Loucy (cell line): Measurements from ENCODE around the gene SPATA24.

Source experiments
- H2AFZ ChIP-seq: fragments of 200-600 bp; sonication (generic); 2 replicates; pipeline ENCODE4 v1.6.0; 2016; ENCODE audit warnings: antibody characterized with exemption, mild to moderate bottlenecking, low read length, moderate library complexity
- H3F3A ChIP-seq: fragments of 200-600 bp; 2 replicates; pipeline ENCODE4 v1.6.0; 2016; ENCODE audit warnings: antibody characterized with exemption, low read depth, mild to moderate bottlenecking
- H3K27me3 ChIP-seq: fragments of 200-600 bp; sonication (generic); 2 replicates; pipeline ENCODE4 v1.6.1; 2014; ENCODE audit warnings: low read length, mild to moderate bottlenecking; ENCODE audit not compliant: insufficient read depth, poor library complexity, severe bottlenecking
- H3K36me3 ChIP-seq: fragments of 200-600 bp; sonication (generic); 2 replicates; pipeline ENCODE4 v1.6.1; 2016; ENCODE audit warnings: low read length; ENCODE audit not compliant: insufficient read depth
- H3K4me1 ChIP-seq: fragments of 200-600 bp; sonication (generic); 2 replicates; pipeline ENCODE4 v1.5.1; 2014; ENCODE audit warnings: low read length, mild to moderate bottlenecking; ENCODE audit not compliant: insufficient read depth, poor library complexity, severe bottlenecking
- H3K4me2 ChIP-seq: fragments of 200-600 bp; sonication (generic); 2 replicates; pipeline ENCODE4 v1.6.0; 2014; ENCODE audit warnings: antibody characterized with exemption, low read length, low read depth, mild to moderate bottlenecking; ENCODE audit not compliant: poor library complexity, severe bottlenecking
- H3K4me3 ChIP-seq: fragments of 200-600 bp; sonication (generic); 2 replicates; pipeline ENCODE4 v1.5.1; 2014; ENCODE audit warnings: low read length, mild to moderate bottlenecking, mixed read lengths; ENCODE audit not compliant: poor library complexity, severe bottlenecking
- H3K79me2 ChIP-seq: fragments of 200-600 bp; sonication (generic); 2 replicates; pipeline ENCODE4 v1.6.1; 2014; ENCODE audit warnings: low read length; ENCODE audit not compliant: insufficient read depth
- H3K9ac ChIP-seq: fragments of 200-600 bp; sonication (generic); 2 replicates; pipeline ENCODE4 v1.6.0; 2014; ENCODE audit warnings: mild to moderate bottlenecking, low read depth, low read length, moderate library complexity; ENCODE audit not compliant: poor library complexity, severe bottlenecking
- H3K9me2 ChIP-seq: fragments of 200-600 bp; sonication (generic); replicated peaks from 2 replicates; pipeline ENCODE4 v1.6.1; 2016; ENCODE audit warnings: low read depth, low read length, mixed read lengths
- H3K9me3 ChIP-seq: fragments of 200-600 bp; sonication (generic); 2 replicates; pipeline ENCODE4 v1.6.1; 2014; ENCODE audit warnings: mild to moderate bottlenecking, antibody characterized with exemption, low read length, low read depth; ENCODE audit not compliant: insufficient read depth
- H4K20me1 ChIP-seq: fragments of 200-600 bp; sonication (generic); 2 replicates; pipeline ENCODE4 v1.6.0; 2014; ENCODE audit warnings: antibody characterized with exemption, low read length, mild to moderate bottlenecking; ENCODE audit not compliant: insufficient read depth, poor library complexity, severe bottlenecking
- CTCF ChIP-seq: fragments of 200-600 bp; sonication (generic); conservative IDR thresholded peaks from 2 replicates; pipeline ENCODE4 v1.5.1; 2014; ENCODE audit warnings: mild to moderate bottlenecking, antibody characterized with exemption, low read length
- EZH2phosphoT487 ChIP-seq: fragments of 200-600 bp; IDR thresholded peaks from 2 replicates; pipeline ENCODE4 v1.6.1; 2018; ENCODE audit warnings: antibody characterized with exemption, mild to moderate bottlenecking, moderate library complexity, borderline replicate concordance

The SPATA24 gene

DNA sequence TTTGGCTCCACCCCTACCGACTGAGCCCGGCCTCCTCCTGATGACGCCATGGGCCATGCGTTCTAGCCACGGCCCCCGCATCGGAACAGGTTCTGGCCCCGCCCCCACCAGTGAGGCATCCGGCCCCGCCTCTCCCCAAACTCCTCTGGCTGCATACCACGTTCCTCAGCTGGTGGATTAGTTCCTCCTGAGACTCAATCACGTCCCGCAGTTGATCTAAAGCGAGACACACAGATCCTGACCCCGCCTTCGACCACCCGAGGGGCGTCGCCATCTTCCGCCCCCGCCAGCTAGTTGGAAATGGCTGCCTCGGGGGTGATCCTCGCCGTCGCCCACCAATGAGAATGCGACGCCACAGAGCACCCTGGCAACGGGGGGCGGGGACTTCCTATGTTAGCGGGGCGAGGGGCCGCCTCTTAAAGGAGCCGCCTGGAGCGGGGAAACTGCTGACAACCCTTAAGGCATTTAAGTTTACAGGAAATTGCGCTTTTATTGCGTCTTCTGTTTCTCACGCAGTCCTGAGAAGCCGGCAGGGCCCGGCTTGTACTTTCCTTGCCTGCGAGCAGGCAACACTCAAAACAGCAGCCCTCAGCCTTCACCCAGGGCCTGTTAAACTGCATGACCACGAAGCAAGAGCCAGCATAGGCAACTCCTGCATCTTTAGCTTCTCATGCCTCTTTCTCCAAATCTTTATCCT lies at the start of gene SPATA24:
Gene SPATA24 (minus strand): TSS at position 303 of the 697 bp plus-strand sequence. CDS start 29 bp downstream, at position 274.
- H3K4me1 ChIP-seq = peaks cover 19% of the 10 kb centered on the region
- TF ChIP-seq CTCF = no peak
- no peak for TF ChIP-seq EZH2phosphoT487
- no peaks in the 10 kb centered on the region for H3K36me3 ChIP-seq
- H3K9me3 ChIP-seq = no peaks in the 10 kb centered on the region
- H3K4me3 ChIP-seq = peak within 1 kb of the TSS; percentile 76
- no peaks in the 10 kb centered on the region for H3K9me2 ChIP-seq
- 0 out of 2 replicates have a peak, but pooled peaks cover 4% of the 10 kb centered on the region for H3F3A ChIP-seq
- no peaks in the 10 kb centered on the region for H3K27me3 ChIP-seq
- H4K20me1 ChIP-seq = no peaks in the 10 kb centered on the region
- peak within 1 kb of the TSS; percentile 86 for H3K4me2 ChIP-seq
- H3K9ac ChIP-seq = peak within 1 kb of the TSS; percentile 69
- peak within 1 kb of the TSS; percentile 89 for H2AFZ ChIP-seq
- no peaks in the 10 kb centered on the region for H3K79me2 ChIP-seq

DNA sequence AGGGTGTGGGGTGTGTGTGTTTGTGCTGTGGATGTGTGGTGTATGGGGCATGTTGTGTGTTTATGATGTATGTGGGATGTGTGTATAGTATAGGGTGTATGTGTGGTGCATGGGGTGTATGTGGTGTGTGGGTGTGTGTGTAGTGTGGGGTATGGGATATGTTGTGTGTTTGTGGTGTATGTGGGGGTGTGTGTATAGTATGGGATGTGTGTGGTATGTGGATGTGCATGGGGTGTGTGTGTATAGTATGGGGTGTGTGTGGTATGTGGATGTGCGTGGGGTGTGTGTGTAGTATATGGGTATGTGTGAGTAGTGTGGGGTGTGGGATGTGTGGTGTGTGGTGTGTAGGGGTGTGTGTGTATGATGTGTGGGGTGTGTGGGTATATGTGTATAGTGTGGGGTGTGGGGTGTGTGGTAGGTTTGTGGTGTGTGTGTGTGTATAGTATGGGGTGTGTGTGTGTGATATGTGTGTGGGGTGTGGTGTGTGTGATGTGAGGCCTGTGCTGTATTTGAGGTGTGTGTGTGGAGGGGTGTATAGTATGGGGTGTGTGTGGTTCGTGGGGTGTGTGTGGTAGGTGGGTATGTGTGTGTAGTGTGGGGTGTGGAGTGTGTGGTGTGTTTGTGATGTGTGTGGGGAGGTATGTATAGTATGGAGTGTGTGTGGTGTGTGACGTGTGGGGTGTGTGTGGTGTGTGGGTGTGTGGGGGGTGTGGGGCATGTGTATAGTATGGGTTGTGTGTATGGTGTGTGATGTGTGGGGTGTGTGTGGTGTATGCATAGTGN lies 48.2 kb upstream of the SPATA24 start:
- Histone ChIP-seq H3K4me1 (peaks cover 8% of the 10 kb centered on the region), H4K20me1 (no peaks in the 10 kb centered on the region), H3K4me2 (no peak overlapping the region), H3K79me2 (no peaks in the 10 kb centered on the region), H2AFZ (no peak overlapping the region), H3K9me2 (no peaks in the 10 kb centered on the region), H3K27me3 (no peaks in the 10 kb centered on the region), H3F3A (no peaks in the 10 kb centered on the region), H3K9me3 (no peaks in the 10 kb centered on the region), H3K36me3 (no peaks in the 10 kb centered on the region), H3K9ac (no peak overlapping the region), H3K4me3 (no peak overlapping the region)
- no peak for TF ChIP-seq EZH2phosphoT487
- no peak for TF ChIP-seq CTCF

DNA sequence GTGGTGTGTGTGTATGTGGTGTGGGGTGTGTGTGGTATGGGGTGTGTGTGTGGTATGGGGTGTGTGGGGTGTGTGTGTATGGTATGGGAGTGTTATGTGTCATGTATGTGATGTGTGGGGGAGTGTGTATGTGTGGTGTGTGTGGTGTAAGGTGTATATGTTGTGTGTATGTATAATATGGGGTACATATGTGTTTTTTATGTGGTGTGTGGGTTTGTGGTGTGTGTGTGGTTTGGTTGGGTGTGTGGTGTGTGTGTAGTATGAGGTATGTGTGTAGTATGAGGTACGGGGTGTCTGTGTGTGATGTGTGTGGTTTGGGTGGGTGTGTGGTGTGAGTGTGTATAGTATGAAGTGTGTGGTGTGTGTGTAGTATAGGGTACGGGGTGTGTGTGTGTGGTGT lies 47.3 kb upstream of the SPATA24 start:
- TF ChIP-seq EZH2phosphoT487 (no peak), CTCF (no peak)
- H2AFZ ChIP-seq = no peak overlapping the region
- H3K27me3 ChIP-seq = no peaks in the 10 kb centered on the region
- H3K9me2 ChIP-seq = no peaks in the 10 kb centered on the region
- no peak overlapping the region for H3K9ac ChIP-seq
- H3K9me3 ChIP-seq = no peaks in the 10 kb centered on the region
- no peaks in the 10 kb centered on the region for H3K36me3 ChIP-seq
- H3K79me2 ChIP-seq = no peaks in the 10 kb centered on the region
- no peak overlapping the region for H3K4me2 ChIP-seq
- H3K4me3 ChIP-seq = no peak overlapping the region
- H3F3A ChIP-seq = no peaks in the 10 kb centered on the region
- H3K4me1 ChIP-seq = peaks cover 8% of the 10 kb centered on the region
- no peaks in the 10 kb centered on the region for H4K20me1 ChIP-seq
